Measurements from ENCODE around the gene TSHZ2.

Gene TSHZ2

DNA sequence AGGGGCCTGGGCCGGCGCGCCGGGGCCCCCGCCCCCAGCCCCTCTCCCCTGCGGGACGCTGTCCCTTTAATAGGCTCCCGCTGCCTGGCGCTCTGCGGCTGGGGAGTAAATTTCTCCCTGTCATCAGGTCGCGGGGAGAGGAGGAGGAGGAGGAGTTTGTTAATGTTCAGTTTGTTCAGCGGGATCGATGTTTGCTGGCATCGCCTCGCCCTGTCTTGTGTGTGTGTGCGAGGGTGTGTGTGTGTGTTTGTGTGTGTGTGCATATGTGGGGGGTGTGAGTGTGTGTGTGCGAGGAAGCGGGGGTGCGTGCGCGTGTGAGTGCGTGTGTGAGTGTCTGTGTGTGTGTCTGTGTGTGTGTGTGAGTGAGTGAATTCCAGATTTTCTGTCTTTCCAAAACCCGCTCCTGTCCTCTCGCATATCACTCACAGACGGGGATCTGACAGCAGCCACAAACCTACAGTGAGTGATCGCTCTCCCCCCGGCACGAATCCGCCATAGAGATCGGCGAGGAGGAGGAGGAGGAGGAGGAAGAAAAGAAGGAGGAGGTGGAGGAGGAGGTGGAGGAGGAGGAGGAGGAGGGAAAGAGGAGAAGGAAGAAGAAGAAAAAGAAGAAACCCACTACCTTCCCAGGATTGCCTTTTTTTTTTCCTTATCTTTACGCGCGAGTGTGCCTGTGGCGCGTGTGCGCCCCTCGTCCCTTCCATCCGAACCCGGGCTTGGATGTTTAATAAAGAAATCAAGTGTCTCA lies at the start of gene TSHZ2:
Gene TSHZ2, plus strand, starts transcription at position 169 of the 748 bp plus-strand sequence. CDS start 936 bp downstream, outside the sequence.
- peak; percentile 66 for DNase-seq

GRCh38 chr20:52922436-52922835 lies 49.7 kb upstream of the TSHZ2 start:
- no peak for DNase-seq

DNA sequence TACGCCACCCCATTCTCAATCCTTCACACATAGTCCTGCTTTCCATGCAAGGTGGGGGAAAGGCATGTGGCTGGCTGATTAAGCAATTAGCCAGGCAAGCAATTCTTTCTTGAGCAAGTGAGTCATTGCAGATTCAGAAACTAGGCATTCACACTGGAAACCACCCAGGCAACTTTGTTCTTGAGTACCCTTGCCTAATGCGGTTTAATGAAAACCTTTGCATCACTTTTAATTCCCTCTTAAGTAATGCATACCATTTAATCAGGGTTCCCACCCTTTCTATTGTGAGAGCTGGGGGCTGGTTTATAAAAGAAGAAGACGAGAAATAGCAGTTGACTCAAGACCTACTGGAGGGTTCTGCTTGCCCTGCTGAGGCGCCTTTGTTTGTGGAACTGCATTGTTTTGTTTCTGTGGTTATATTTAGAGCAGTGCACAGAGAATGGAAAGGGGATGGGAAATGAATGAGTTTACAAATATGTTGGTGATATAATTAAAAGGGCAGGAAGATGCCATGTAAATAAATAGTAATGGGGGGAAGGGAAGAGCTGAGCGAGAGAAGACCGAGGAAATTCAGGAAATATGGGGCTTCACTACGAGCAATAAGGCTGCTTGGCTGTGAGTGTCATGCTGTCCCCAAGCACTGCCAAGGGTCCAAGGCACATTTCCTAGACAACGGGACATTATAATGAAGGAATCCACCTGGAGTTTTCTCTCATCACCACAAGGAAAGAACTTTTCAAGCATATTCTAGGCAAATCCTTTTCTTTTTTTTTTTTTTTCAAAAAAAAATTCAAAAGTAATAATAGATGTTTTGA lies 48.8 kb upstream of the TSHZ2 start:
- no peak for DNase-seq

GRCh38 chr20:52924411-52925271 lies 47.5 kb upstream of the TSHZ2 start:
- no peak for DNase-seq

GRCh38 chr20:52926505-52926904 lies 45.7 kb upstream of the TSHZ2 start:
- DNase-seq = no peak

DNA sequence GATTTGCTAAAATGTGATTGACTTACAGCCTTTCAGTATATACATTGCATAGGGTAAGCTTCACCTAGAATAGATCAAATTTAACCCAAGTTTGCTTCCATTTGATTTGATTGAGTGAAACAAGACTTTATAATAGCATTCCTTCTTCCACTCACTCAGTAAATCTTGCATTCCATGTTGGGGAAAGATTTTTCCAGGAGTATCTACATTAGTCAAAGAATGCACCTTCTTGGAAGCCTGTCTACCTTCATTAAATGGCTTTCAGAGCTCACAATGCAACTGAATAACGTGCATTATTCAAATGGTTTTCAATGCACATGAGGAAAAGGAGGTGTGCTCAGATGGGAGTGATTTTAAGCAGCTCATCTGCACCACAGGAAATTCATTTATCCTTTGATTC lies 38.3 kb upstream of the TSHZ2 start:
- no peak for DNase-seq

GRCh38 chr20:52936351-52937340 lies 35.5 kb upstream of the TSHZ2 start:
- DNase-seq = no peak

DNA sequence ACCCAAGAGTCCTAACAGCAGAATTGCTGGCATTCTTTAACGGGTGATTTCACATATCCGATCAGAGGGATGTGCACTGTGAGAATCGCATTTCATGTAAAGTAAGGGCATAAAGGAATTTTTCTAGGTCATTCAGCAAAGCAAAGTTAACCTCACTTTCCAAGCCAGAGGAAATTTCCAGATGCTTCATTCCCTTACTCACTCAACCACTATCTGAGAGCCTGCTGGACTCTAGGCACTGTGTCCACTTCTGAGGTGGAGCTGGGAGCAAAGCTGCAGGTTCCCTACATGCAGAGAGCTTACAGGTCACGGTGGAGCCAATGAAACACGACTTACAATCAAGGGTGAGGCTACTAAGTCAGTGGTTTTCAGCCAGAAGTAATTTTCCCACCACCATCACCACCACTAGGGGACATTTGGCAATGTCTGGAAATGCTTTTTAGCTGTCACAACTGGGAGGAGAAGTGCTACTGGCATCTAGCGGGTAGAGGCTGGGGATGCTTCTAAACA lies 34.5 kb upstream of the TSHZ2 start:
- no peak for DNase-seq

DNA sequence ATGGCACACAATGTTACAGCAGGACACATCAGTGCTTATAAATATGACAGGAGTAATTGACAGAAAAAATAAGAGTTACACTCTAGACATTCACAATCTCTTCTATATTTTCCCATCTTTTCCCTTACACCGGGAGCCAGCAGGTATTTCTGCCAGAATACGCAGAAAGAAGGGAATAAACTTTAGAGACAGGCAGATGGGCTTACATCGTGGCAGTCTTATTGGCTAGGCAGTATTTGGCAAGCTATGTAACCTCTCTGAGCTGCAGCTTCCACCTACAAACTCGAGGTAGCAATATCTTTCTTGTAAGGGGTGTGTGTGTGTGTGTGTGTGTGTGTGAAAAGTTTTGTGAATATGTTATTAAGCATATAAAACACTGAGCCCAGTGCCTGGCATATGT lies 33.0 kb upstream of the TSHZ2 start:
- DNase-seq = no peak

DNA sequence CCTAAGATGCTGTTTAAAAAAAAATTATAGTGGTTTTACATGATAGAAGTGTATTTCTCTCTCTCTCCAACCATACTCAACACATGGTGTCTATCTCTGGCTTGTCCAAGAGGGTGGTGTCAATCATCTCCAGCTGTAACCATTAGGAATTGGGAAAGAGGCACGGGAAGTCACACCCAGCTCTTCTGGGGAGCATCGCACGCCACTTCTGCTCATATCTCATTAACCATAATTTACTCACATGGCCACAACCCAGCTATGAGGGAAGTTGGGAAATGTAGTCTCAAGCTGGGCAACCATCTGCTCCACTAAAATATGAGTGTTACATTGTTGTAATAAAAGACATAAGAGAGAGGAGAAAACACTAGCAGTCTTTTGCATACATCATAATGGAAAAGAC lies 30.4 kb upstream of the TSHZ2 start:
- no peak for DNase-seq

GRCh38 chr20:52943185-52943841 lies 28.8 kb upstream of the TSHZ2 start:
- no peak for DNase-seq

DNA sequence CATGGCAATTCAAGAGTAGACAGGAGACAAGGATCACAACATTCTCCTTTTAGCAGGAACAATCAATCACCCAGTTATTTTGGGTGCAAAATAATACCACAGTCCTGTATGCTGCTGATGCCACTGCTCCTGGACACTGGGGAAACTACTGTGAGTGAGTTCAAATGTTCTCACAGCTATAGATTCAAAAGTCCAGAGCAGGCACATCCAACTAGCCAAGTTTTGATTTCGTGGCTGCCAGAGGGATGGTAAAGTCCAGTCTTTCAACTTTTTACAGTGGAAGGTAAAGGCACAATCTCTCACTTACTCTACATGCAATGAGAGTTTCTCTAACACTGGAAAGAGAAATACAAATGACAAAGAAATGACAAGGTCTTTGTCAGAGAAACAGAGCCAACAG lies 26.9 kb upstream of the TSHZ2 start:
- DNase-seq = no peak

DNA sequence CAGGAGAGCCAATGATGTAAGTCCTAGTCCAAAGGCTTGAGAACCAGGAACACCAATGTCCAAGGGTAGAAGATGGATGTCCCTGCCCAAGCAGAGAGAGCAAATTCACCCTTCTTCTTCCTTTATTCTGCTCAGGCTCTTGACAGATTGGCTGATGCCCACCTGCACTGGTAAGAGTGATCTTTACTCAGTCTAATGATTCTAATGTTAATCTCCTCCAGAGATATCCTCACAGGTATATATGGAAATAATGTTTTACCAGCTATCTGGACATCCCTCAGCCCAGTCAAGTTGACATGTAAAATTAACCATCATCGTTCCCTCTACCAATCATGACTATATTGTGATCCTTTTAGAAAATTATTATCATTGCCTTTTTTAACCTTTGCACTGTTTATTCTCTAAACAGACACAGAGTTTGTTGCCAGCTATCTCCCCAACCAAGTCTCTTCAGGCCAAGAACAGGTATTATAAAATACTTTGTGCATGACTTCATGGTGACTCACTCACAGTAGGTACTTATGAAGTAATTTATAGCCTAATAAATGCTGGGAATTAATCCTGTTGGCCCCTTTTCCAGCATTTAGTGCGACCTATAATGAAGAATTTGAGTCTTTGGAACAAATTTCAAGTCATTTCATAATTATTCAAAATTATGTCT lies 26.2 kb upstream of the TSHZ2 start:
- DNase-seq = no peak

DNA sequence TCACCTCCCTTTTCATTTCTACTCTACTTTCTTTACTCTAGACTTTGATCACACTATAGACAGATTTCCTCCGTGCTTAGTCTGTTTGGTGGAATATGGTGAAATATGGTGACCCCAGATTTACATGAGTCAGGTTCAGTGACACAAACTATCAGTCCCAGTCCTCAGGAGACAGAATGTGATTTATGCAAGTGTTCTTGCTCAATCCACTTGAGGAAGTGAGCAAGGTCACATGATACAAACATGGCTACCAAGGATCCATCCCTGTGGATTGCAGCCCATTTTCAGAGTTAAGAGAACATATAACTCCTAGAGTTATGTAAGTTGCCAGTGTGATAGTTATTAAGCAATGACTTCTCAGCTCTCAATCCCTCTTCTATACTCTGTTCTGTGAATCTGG lies 23.7 kb upstream of the TSHZ2 start:
- DNase-seq = no peak

- DNase-seq = no peak
Observed at GRCh38 chr20:52953020-52953419, 19.1 kb upstream of the TSHZ2 start.

DNA sequence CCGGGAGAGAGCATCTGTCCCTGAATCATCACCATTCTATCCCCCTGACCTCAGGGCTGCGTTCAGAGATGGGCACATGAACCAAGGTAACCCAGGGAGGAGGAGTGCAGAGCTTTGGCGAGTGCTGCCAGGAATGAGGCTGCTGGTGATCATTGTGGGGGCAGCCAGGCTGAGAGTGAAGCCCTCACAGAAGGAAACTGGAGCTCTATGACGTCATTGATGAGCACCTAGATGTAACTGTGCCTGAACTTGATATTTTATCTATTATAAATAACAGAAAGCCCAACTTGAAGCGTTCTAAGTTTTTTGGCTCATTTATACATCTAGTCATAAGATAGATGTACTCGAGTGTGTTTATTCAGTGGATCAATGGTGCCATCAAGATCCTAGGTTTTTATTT lies 17.3 kb upstream of the TSHZ2 start:
- DNase-seq = no peak

GRCh38 chr20:52958211-52958610 lies 13.9 kb upstream of the TSHZ2 start:
- DNase-seq = no peak

GRCh38 chr20:52959125-52959524 lies 13.0 kb upstream of the TSHZ2 start:
- peak; percentile 98 for DNase-seq

DNA sequence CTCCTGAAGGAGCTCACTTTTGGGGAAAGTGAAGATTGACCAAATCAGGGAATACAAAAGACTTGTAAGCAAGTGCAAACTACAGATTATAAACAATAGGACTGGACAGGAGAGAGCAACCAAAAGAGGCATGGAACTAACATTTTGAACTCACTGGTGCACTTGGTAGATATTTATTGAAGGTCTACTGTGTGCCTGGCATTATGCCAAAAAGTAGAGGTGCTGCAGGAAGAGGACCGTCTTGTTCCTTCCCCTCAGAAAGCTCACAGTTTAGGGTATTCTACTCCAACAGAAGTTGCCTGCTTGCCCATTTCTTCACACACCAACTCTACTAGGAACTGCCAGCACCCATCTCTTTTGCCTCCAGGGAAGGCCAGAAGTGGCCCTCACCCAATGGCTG lies 10.0 kb upstream of the TSHZ2 start:
- no peak for DNase-seq

- no peak for DNase-seq
Observed at GRCh38 chr20:52963131-52963530, 9.0 kb upstream of the TSHZ2 start.

- DNase-seq = no peak
Observed at GRCh38 chr20:52964131-52964530, 8.0 kb upstream of the TSHZ2 start.

Measured in SHP77 treated with DMSO at 0.1 percent for 48 hours (cell line).